HG03378 (cell line): ENCODE measurements around the gene NF2.

ENCODE experiments used
- ATAC-seq: cut with Tn5 transposase; IDR thresholded peaks from one replicate; pipeline ENCODE4 v1.9.1; 2021; ENCODE audit warnings: mild to moderate bottlenecking, moderate library complexity; ENCODE audit not compliant: unreplicated experiment

Gene NF2

DNA sequence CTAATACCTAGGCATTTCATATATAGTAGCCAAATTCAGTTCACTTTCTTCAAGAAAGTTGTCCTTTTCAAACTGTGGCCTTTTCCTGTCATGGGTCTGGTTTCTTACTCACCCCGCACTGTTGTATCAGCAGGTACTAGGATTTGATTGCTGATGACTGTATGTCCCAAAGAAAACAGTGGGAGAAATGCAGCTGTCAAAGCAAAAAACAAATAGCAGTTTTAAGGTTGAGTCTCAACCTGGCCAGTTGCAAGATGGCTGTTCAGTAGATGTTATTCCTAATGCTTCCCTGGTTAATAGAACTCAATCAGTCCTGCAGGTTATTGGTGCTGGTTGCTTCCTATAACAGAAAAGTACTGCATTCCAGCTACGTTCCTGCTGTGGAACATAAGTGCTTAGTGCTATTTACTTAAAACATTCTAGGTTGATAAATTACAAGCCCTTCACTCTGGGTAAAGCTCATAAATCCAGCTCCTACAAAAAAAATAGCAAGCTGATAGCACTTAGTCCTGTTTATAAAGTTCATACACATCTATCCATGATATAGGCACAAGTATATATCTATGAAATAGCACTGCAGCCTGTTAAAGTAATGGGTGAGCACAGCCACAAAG lies 26.6 kb downstream of the NF2 start:
- no peak for ATAC-seq

DNA sequence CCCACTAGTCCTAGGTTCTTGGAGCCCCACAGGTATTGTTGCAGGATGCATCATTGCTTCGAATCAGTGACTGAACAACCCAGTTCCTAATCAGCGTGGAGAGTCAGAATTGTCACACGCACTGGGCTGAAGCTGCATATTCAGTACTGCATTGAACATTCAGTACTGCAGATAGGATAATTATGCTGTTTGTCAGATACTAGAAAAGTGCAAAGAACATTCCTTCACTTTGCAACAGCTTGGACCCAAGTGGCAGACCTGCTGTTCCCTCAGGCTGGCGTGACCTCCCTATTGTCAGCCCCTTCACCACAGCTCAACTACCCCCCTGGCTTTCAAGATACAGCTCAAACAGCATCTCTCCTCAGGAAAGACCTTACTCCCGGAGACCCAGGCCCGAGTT lies 27.6 kb downstream of the NF2 start:
- ATAC-seq, result no peak

DNA sequence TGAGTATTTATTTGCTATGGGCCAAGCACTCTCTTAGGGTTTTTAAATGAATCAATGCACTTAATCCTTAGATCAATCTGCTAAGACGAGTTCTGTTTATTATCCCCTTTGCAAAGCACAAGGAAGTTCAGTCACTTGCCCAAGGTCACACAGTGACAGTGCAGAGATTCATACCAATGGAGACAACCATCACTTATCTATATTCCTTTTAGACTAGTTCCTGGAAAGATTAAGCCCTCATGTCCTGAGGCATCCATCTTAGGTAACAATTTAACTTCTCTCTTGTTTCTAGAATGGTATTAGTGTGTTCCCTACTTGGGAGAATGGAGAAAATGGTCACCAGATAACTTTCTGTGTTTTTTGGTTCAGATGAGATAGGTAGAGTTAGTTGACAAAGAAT lies 28.3 kb downstream of the NF2 start:
- ATAC-seq, result no peak

DNA sequence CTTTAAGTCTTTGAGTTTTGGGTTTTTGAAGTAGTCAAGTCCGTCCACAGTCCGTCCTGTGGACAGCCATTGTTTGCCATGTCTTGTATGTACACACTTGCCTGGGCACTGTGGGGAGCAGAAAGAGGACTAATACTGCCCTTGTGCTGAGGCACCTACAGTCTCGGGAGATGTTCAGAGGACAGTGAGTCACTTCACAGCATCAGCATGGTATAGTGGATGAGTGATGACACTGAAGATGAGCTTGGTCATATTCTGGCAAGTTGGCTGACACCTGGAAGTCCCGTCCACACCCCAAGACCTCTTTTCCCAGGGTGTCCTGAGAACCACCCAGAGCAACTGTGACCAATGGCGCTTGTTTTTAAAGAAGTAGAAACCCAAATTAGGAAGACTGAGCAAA lies 29.2 kb downstream of the NF2 start:
- ATAC-seq, result no peak

DNA sequence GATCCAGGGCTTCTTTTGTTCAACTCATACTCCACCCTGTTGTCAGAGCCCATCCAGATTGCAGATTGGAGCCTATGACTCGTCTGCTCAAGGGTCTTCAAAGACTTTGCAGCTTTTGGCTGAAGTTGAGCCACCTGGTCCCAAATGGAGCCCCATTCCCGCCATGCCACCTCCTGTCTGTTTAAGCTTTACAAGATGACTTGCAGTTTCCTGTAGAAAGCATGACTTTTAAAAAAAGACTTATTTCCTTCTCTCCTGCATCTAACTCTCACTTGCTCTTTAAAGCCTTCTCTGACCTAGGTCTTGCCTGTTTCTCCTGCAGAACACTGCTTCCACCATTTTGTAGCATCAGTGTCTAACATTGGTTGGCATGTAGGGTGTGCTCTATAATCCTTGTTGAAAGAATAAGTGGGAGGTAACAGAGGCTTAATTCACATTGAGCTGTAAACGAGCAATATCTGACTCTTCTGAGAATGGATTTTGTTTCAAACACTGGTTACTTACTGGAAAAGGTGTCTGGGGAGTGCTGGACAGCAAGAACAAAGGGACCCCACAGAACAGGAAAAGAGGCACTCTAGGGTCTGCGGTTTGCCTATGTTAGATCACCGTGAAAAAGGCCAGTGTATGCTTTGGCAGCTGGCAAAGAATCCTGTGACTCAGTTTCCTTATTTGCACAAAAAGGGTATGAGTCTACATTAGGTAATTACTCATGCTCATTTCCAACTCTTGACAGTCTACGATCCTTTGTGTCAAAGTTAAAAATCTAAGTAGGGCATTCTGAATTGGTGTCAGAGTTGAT lies 30.3 kb downstream of the NF2 start:
- ATAC-seq, result no peak

- no peak for ATAC-seq
Measured at GRCh38 chr22:29634847-29635246, 31.4 kb downstream of the NF2 start.

- ATAC-seq, result no peak
Measured at GRCh38 chr22:29635734-29636357, 32.4 kb downstream of the NF2 start.

- ATAC-seq, result no peak
Measured at GRCh38 chr22:29636751-29637150, 33.3 kb downstream of the NF2 start.

- ATAC-seq, result no peak
Measured at GRCh38 chr22:29637181-29637580, 33.7 kb downstream of the NF2 start.

GRCh38 chr22:29638678-29639077 lies 35.2 kb downstream of the NF2 start:
- ATAC-seq, result no peak

DNA sequence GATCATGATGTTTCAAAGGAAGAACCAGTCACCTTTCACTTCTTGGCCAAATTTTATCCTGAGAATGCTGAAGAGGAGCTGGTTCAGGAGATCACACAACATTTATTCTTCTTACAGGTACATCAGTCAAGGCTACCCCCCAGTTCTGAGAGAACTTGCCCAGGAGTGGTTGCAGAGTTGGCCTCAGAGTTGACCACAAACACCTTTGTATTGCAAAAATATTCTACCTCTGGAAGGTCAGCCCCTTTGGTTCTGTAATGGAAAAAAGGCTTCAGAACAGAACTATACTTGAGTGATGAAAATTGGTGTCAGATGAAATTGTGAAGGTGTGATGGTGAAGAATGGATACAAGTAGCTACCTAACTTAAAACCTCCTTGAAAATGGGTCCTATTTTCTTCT lies 35.7 kb downstream of the NF2 start:
- ATAC-seq, result no peak

DNA sequence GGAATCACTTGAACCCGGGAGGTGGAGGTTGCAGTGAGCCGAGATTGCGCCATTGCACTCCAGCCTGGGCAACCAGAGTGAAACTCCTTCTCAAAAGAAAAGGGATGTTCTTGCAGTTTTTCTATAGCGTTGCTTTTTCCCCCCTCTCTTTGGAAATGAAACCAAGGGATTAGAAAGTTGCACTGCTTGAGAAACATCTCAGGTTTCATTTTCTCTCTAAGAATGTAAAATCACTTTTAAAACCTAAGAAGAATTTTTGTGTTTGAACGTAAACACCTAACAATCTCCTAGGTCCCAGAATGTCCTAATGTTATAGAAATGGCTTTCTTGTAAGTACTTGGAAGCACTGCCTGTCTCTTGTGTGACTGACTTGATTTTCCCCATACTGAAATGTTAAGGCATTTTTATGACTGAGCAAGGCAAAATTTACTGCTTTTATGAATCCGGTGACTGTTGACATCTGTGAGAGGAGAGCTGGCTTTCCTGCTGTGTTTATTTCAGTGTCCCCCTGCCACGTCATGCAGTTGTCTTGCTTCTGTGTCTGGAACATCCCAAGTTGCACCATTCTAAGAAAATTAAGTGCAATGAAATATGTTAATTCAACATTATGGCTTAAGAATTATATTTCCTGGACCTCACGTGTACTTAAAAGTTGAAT lies 37.7 kb downstream of the NF2 start:
- ATAC-seq, result no peak

DNA sequence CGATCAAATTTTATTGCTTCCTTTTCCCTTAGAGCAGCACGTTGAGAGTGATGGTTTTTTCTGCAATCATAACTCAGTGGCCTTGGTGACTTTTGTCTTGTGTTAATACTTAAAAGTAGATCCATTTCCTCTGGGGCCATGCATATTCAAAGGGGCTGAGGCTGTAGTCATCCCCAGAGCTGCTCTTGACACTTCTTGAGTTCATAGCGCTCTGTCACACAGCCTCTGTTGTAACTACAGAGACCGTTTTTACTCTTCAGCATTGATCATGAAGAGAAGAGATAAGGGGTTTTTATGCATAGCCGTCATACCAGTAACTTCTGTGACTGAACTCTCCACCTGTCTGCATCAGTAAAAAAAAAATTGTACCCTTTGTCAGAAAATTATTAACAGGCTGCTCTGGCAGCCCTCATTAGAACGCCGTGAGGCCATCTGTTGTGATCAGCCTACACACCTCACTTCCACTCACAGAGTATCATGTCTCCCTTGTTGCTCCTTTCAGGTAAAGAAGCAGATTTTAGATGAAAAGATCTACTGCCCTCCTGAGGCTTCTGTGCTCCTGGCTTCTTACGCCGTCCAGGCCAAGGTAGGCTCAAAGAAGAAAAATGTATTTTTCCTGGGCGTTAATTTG lies 38.4 kb downstream of the NF2 start:
- ATAC-seq, result no peak

DNA sequence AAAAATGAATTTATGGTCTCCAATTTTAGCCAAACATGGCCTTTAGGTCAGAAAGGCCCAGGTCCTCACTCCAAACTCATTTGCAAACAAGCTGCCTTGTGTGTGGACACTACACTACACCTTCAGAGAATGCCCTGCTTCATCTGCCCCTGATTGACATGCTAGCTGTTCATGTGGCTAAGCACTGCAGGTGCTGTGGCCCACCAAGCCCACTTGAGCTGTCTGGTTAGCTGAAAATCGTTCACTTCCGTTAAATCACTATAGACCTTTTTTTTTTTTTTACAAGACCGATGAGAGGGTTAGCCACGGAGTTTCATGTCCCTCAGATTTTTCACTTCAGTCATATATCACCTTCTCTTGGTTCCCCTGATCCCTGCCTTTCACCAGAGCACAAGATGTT lies 39.3 kb downstream of the NF2 start:
- ATAC-seq, result no peak

DNA sequence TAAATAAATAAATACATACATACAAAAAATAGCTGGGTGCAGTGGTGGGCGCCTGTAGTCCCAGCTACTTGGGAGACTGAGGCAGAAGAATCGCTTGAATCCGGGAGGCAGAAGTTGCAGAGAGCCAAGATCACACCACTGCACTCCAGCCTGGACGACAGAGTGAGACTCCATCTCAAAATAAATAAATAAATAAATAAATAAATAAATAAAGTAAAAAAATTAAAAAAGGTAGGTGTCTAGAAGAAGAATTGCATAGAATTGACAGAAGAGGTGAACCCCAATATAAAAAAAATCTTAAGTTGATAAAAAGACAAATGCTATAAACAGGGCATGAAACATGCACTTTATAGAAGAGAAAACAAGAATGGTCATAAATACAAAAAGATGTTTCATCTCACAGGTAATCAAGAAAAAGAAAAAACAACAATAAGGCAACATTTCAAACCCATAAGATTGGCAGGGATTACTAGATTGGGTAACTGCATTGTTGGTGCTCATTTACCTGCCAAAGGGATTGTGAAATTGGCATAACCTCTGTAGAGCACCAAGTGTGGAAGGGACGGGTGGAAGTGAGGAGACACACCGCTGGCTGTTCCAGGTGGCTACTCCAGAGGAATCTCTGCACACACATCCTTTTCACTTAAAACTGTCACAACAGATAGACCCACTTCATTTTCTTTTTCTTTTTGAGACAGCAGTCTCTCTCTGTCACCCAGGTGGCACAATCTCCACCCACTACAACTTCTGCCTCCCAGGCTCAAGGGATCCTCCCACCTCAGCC lies 44.7 kb downstream of the NF2 start:
- no peak for ATAC-seq

DNA sequence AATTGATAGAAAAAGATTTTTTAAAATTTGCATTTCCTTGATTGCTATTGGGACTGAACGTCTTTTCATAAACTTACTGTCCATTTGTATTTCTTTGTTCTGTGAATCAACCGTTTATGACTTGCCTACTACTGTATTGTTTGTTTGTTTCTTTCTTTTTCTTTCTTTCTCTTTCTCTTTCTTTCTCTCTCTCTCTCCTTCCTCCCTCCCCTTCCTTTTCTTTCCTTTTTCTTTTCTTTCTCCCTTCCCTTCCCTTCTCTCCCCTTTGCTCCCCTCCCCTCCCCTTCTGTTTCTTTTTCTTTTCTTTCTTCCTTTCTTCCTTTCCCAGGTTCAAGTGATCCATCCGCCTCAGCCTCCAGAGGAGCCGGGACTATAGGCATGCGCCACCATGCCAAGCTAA lies 46.9 kb downstream of the NF2 start:
- ATAC-seq, result no peak

DNA sequence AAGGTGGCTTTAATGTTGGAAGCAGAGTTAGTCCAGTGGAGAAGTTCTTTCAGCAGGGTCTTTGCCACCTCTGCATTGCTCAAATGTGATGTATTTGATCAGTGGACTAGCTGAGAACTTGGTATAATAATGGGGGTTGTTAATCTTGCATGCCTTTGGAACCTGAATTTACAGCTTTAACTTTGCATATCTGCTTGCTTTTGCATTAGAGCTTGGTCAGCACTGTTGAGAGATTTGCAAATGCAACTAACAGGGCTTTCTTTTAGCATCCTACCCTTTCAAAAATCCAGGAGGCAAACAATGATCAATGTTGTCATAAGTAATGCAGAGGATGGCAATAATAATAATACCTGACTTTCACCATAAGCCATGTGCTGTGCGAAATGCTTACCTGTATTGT lies 48.2 kb downstream of the NF2 start:
- no peak for ATAC-seq

DNA sequence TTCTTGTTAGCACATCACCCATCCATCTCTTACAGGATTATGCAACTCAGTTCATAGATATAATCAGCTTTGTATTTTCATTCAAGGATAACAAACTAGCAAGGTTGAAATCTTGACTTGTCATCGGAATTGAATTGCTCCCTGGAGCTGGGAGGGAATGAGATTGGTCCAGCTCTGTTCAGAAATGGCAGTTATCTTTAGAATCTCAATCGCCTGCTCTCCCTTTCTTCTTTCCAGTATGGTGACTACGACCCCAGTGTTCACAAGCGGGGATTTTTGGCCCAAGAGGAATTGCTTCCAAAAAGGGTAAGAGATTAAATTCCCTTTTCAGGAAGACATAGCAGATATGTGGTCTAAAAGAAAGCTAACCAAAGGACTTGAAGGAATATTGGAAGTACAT lies 51.0 kb downstream of the NF2 start:
- no peak for ATAC-seq

DNA sequence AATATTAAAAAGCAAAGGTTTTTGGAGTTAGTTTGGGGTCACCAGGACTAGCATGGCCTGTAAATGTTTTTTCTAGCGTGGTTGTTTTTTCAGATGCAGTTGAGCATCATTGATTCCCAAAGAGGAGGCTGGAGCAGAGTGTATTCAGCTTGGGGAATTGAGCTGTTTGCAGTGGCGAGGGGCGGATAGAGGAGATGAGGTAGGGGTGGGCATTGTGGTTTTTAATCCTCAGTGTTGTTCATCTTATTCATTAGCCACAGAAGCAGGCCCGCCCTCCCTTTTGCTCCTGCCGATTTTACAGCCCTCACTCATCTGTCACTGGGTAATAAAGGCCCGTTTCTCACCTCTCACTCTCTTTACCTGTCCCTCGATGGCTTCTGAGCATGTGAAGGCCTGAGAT lies 51.4 kb downstream of the NF2 start:
- no peak for ATAC-seq

DNA sequence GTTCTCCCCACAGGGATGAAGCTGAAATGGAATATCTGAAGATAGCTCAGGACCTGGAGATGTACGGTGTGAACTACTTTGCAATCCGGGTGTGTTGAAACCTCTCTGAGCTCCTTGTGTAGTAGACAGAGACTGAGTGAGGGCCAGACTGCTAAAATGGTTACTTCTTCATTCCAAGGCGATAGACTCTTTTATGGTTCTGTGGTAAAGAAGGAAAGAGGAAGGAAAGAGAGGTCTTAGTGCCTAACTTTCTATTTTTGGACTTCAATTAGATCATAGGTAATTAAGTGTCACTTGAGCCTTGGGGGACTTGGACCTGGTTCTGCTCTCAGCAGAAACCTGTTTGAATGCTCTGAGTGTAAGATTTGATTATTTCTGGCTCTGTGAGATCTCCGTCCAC lies 54.7 kb downstream of the NF2 start:
- ATAC-seq, result no peak

DNA sequence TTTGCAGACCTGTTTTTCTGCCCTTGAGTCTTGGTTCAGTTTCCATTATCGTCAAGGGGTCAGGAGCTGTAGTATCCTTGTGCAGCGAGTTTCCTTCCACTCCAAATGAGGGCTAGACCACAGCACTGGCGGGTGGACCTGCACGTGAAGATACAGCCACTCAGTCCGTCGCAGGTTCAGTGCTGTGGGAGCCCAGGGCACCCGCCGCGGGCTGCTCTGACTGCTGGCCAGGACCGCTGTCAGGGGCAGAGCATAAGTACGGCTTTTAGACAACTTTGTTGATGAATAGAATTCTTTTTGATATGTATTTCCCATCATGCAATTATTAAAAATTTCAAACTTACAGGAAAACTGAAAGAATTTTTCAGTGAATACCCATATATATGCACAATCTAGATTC lies 56.6 kb downstream of the NF2 start:
- no peak for ATAC-seq
